HepG2 (cell line): ENCODE data around the gene IFI35. TPM values are rescaled to one million over a fixed set of nuclear protein-coding genes. Genes with fewer than 3 reads are reported as not detected.

Experiments
- DRAP1 ChIP-seq: IDR thresholded peaks from 2 replicates; pipeline ENCODE4 v1.6.1; 2016; ENCODE audit warnings: missing genetic modification reagents, missing compliant biosample characterization
- ISL2 ChIP-seq: sonication (generic); formaldehyde crosslinking; IDR thresholded peaks from 2 replicates; pipeline ENCODE4 v1.5.0; 2020; ENCODE audit warnings: missing genetic modification reagents
- KLF6 ChIP-seq: IDR thresholded peaks from 2 replicates; pipeline ENCODE4 v1.8.0; 2016; ENCODE audit warnings: missing biosample characterization, missing genetic modification reagents
- MLXIP ChIP-seq: sonication (generic); formaldehyde crosslinking; IDR thresholded peaks from 2 replicates; pipeline ENCODE4 v1.9.0; 2021; ENCODE audit warnings: missing genetic modification reagents, borderline replicate concordance
- NR2F6 ChIP-seq, 2 experiments: IDR thresholded peaks; 2 replicates each; pipeline ENCODE4 v1.6.1; 2016; ENCODE audit warnings: antibody characterized with exemption in 1 of 2, mild to moderate bottlenecking in 1 of 2
- TFAP4 ChIP-seq: sonication (generic); IDR thresholded peaks from 2 replicates; pipeline ENCODE4 v1.6.1; 2016; ENCODE audit warnings: low read depth, borderline replicate concordance
- ZBTB34 ChIP-seq: sonication (generic); formaldehyde crosslinking; IDR thresholded peaks from 2 replicates; pipeline ENCODE4 v1.8.0; 2022; ENCODE audit warnings: mild to moderate bottlenecking, missing genetic modification reagents
- ZEB1 ChIP-seq: IDR thresholded peaks from 2 replicates; pipeline ENCODE4 v1.6.1; 2012; ENCODE audit warnings: mild to moderate bottlenecking, low read depth, inconsistent platforms; ENCODE audit not compliant: insufficient replicate concordance
- ZFP1 ChIP-seq: IDR thresholded peaks from 2 replicates; pipeline ENCODE4 v1.6.1; 2016
- ZNF142 ChIP-seq: sonication (generic); formaldehyde crosslinking; IDR thresholded peaks from 2 replicates; pipeline ENCODE4 v1.4.0; 2020; ENCODE audit warnings: missing genetic modification reagents
- ZNF143 ChIP-seq: sonication (generic); formaldehyde crosslinking; IDR thresholded peaks from 2 replicates; pipeline ENCODE4 v1.4.0; 2020; ENCODE audit warnings: missing genetic modification reagents
- ZNF512B ChIP-seq: sonication (generic); formaldehyde crosslinking; IDR thresholded peaks from 2 replicates; pipeline ENCODE4 v1.5.1; 2020; ENCODE audit warnings: missing genetic modification reagents, mild to moderate bottlenecking, borderline replicate concordance
- ZNF672 ChIP-seq: sonication (generic); formaldehyde crosslinking; IDR thresholded peaks from 2 replicates; pipeline ENCODE4 v1.8.1; 2022; ENCODE audit warnings: missing genetic modification reagents
- polyA plus RNA-seq, 8 experiments: library from polyadenylated mRNA; depleted of rRNA in 3 of 8; stranded (reverse) in 7 of 8; unstranded in 1 of 8; fragments of >200 nt; fragmentation: Illumina TruSeq in 4 of 8; extraction: Trizol in 4 of 8; gene quantifications; 2 replicates each; pipeline versions ENCODE4 v1.2.1 to v1.2.3, GENCODE V29; 2011 to 2016; ENCODE audit warnings: low read depth in 4 of 8, missing spikeins in 1 of 8, mixed read lengths in 1 of 8; ENCODE audit not compliant: insufficient read depth in 1 of 8
- total RNA-seq, 5 experiments: library from RNA; depleted of rRNA; stranded (reverse); fragments of >200 nt; fragmentation: Illumina TruSeq; extraction: Trizol; gene quantifications; 2 replicates each; pipeline ENCODE4 v1.2.3, GENCODE V29; 2016; ENCODE audit warnings: low read depth in 1 of 5

The IFI35 gene
- total and polyA plus RNA-seq, 2 of the 13 experiments (the other 11 are each of a cell fraction or from before 2014, with no cell fraction given) = 28.9 to 38.1 TPM

GRCh38 chr17:43024407-43025289, 18.1 kb downstream of the IFI35 start, which contains the start of gene RND2 (continued):
- TF ChIP-seq ISL2 (0 out of 2 replicates have a peak, but pooled peaks have one; percentile 40), ZNF143 (CRISPR knock-in tag) (0 out of 2 replicates have a peak, but pooled peaks have one; percentile 42), ZNF512B (no peak), ZBTB34 (0 out of 2 replicates have a peak, but pooled peaks have one; percentile 16), ZFP1 (CRISPR knock-in tag) (no peak), NR2F6 (IDR thresholded peaks at IDR 0.05) (no peak), NR2F6 (CRISPR knock-in tag; IDR thresholded peaks at IDR 0.05) (peak; percentile 41; the same call in 1 of the 2 replicates), KLF6 (peak; percentile 66; the same call in 1 of the 2 replicates), ZNF142 (CRISPR knock-in tag) (0 out of 2 replicates have a peak, but pooled peaks have one; percentile 30), TFAP4 (peak; percentile 18; the same call in 1 of the 2 replicates), DRAP1 (peak; percentile 47; the same call in 1 of the 2 replicates), MLXIP (CRISPR knock-in tag) (no peak), ZNF672 (CRISPR knock-in tag) (no peak), ZEB1 (no peak)
